LNCaP clone FGC (cell line): Measurements from ENCODE around the gene POU3F3.

Experiments
- DNase-seq: peaks from one replicate; pipeline ENCODE4 v3.0.0-alpha.2; 2011; ENCODE audit warnings: low read depth
- H3K4me3 ChIP-seq: 2 replicates; pipeline ENCODE4 v1.5.1; 2011; ENCODE audit warnings: mild to moderate bottlenecking, low read depth, low read length, control low read depth
- CTCF ChIP-seq: IDR thresholded peaks from 2 replicates; pipeline ENCODE4 v1.5.1; 2012; ENCODE audit warnings: mild to moderate bottlenecking; ENCODE audit not compliant: control insufficient read depth, insufficient read depth; ENCODE audit errors: extremely low read depth

The POU3F3 gene

GRCh38 chr2:104862058-104862941 lies 8.4 kb downstream of the POU3F3 start:
- no peak overlapping the region for H3K4me3 ChIP-seq
- DNase-seq, result no peak
- no peak for TF ChIP-seq CTCF

- no peak for DNase-seq
- no peak for TF ChIP-seq CTCF
- H3K4me3 ChIP-seq, result no peak overlapping the region
These were observed 9.2 kb downstream of the POU3F3 start for GRCh38 chr2:104863146-104863467.

- H3K4me3 ChIP-seq, result no peak overlapping the region
- no peak for DNase-seq
- TF ChIP-seq CTCF, result no peak
These were observed 9.8 kb downstream of the POU3F3 start for GRCh38 chr2:104863468-104864279.

GRCh38 chr2:104864280-104865095 lies 10.6 kb downstream of the POU3F3 start:
- DNase-seq, result no peak
- TF ChIP-seq CTCF, result no peak
- no peak overlapping the region for H3K4me3 ChIP-seq

GRCh38 chr2:104865096-104865470 lies 11.2 kb downstream of the POU3F3 start:
- no peak for DNase-seq
- TF ChIP-seq CTCF, result no peak

GRCh38 chr2:104866122-104866864 lies 12.4 kb downstream of the POU3F3 start:
- DNase-seq, result no peak
- no peak for TF ChIP-seq CTCF
- no peak overlapping the region for H3K4me3 ChIP-seq

More at GRCh38 chr2:104865096-104865470, 11.2 kb downstream of the POU3F3 start:
- H3K4me3 ChIP-seq, result no peak overlapping the region
